ENCODE results near the gene SPATA13.

The SPATA13 gene

GRCh38 chr13:24232037-24232436, 71.5 kb downstream of the SPATA13 start:
- Histone ChIP-seq H3K9me3 (replicated peaks in 1 of 11) (no peaks in the 10 kb centered on the region), H3K4me3 (no peak overlapping the region), H4K20me1 (no peaks in the 10 kb centered on the region), H3K36me3 (no peaks in the 10 kb centered on the region), H3K4me2 (no peak overlapping the region), H3K9ac (no peak overlapping the region), H3K27ac (no peak overlapping the region), H3K27me3 (no peaks in the 10 kb centered on the region), H3K4me1 (peaks cover 0 to 6% (median 0%) of the 10 kb centered on the region in 10 experiments; a peak in 2 of 20 replicates)
- TF ChIP-seq Cebpa-rat (IDR thresholded peaks at IDR 0.05), result no peak

GRCh38 chr13:24232474-24232873, 72.0 kb downstream of the SPATA13 start:
- no peak overlapping the region for H3K4me3 ChIP-seq
- no peak overlapping the region for H3K9ac ChIP-seq
- H4K20me1 ChIP-seq, result no peaks in the 10 kb centered on the region
- H3K27ac ChIP-seq, result no peak overlapping the region
- H3K36me3 ChIP-seq, result no peaks in the 10 kb centered on the region
- no peak for TF ChIP-seq Cebpa-rat (IDR thresholded peaks at IDR 0.05)
- H3K4me2 ChIP-seq, result no peak overlapping the region
- peaks cover 0 to 6% (median 0%) of the 10 kb centered on the region in 10 experiments; a peak in 2 of 20 replicates for H3K4me1 ChIP-seq
- H3K27me3 ChIP-seq, result no peaks in the 10 kb centered on the region
- H3K9me3 ChIP-seq (replicated peaks in 1 of 11), result no peaks in the 10 kb centered on the region

- no peak overlapping the region for H3K27ac ChIP-seq
- no peak overlapping the region for H3K4me3 ChIP-seq
- H3K4me2 ChIP-seq, result no peak overlapping the region
- no peak overlapping the region for H3K9ac ChIP-seq
- H4K20me1 ChIP-seq, result no peaks in the 10 kb centered on the region
- no peaks in the 10 kb centered on the region for H3K9me3 ChIP-seq (replicated peaks in 1 of 11)
- H3K27me3 ChIP-seq, result no peaks in the 10 kb centered on the region
- no peak for TF ChIP-seq Cebpa-rat (IDR thresholded peaks at IDR 0.05)
- peaks cover 0 to 10% (median 1%) of the 10 kb centered on the region in 10 experiments; a peak in 8 of 20 replicates for H3K4me1 ChIP-seq
- no peaks in the 10 kb centered on the region for H3K36me3 ChIP-seq
Measured at GRCh38 chr13:24233351-24233901, 72.9 kb downstream of the SPATA13 start.

- no peaks in the 10 kb centered on the region for H3K36me3 ChIP-seq
- TF ChIP-seq Cebpa-rat (IDR thresholded peaks at IDR 0.05), result no peak
- H4K20me1 ChIP-seq, result no peaks in the 10 kb centered on the region
- H3K4me2 ChIP-seq, result no peak overlapping the region
- no peaks in the 10 kb centered on the region for H3K9me3 ChIP-seq (replicated peaks in 1 of 11)
- H3K27me3 ChIP-seq, result no peaks in the 10 kb centered on the region
- H3K9ac ChIP-seq, result no peak overlapping the region
- no peak overlapping the region for H3K27ac ChIP-seq
- H3K4me1 ChIP-seq, result peaks cover 0 to 14% (median 10%) of the 10 kb centered on the region in 10 experiments; a peak in 12 of 20 replicates
- no peak overlapping the region for H3K4me3 ChIP-seq
Measured at GRCh38 chr13:24234200-24234915, 73.8 kb downstream of the SPATA13 start.

- H4K20me1 ChIP-seq, result no peaks in the 10 kb centered on the region
- TF ChIP-seq Cebpa-rat (IDR thresholded peaks at IDR 0.05), result no peak
- no peaks in the 10 kb centered on the region for H3K36me3 ChIP-seq
- peaks cover 0 to 24% (median 12%) of the 10 kb centered on the region in 10 experiments; a peak in 12 of 20 replicates for H3K4me1 ChIP-seq
- H3K4me3 ChIP-seq, result no peak overlapping the region
- H3K9me3 ChIP-seq (replicated peaks in 1 of 11), result no peaks in the 10 kb centered on the region
- no peak overlapping the region for H3K4me2 ChIP-seq
- H3K9ac ChIP-seq, result no peak overlapping the region
- H3K27me3 ChIP-seq, result no peaks in the 10 kb centered on the region
- no peak overlapping the region for H3K27ac ChIP-seq
Measured at GRCh38 chr13:24237356-24237755, 76.8 kb downstream of the SPATA13 start.

GRCh38 chr13:24241336-24241735, 80.8 kb downstream of the SPATA13 start:
- Histone ChIP-seq H3K36me3 (no peaks in the 10 kb centered on the region), H4K20me1 (no peaks in the 10 kb centered on the region), H3K4me2 (no peak overlapping the region), H3K9me3 (replicated peaks in 1 of 11) (no peaks in the 10 kb centered on the region), H3K4me1 (peaks cover 0 to 44% (median 19%) of the 10 kb centered on the region in 10 experiments; a peak in 14 of 20 replicates), H3K27ac (no peak overlapping the region), H3K27me3 (no peaks in the 10 kb centered on the region), H3K4me3 (no peak overlapping the region), H3K9ac (no peak overlapping the region)
- no peak for TF ChIP-seq Cebpa-rat (IDR thresholded peaks at IDR 0.05)

- no peaks in the 10 kb centered on the region for H3K9me3 ChIP-seq (replicated peaks in 1 of 11)
- no peaks in the 10 kb centered on the region for H4K20me1 ChIP-seq
- no peak for TF ChIP-seq Cebpa-rat (IDR thresholded peaks at IDR 0.05)
- H3K9ac ChIP-seq, result no peak overlapping the region
- H3K27ac ChIP-seq, result no peak overlapping the region
- no peak overlapping the region for H3K4me3 ChIP-seq
- peaks cover 0 to 51% (median 25%) of the 10 kb centered on the region in 10 experiments; a peak in 16 of 20 replicates for H3K4me1 ChIP-seq
- H3K4me2 ChIP-seq, result no peak overlapping the region
- H3K27me3 ChIP-seq, result no peaks in the 10 kb centered on the region
- H3K36me3 ChIP-seq, result no peaks in the 10 kb centered on the region
Measured at GRCh38 chr13:24242100-24242499, 81.6 kb downstream of the SPATA13 start.

GRCh38 chr13:24243302-24243701, 82.8 kb downstream of the SPATA13 start:
- Histone ChIP-seq H3K36me3 (no peaks in the 10 kb centered on the region; a peak in 1 of 22 replicates), H3K4me2 (peak overlapping the region in 5 of 11 experiments; percentile 21 to 52 (median 52); a peak in 10 of 22 replicates), H3K27ac (peak overlapping the region in 5 of 11 experiments; percentile 3 to 33 (median 11); a peak in 3 of 22 replicates), H4K20me1 (no peaks in the 10 kb centered on the region), H3K9me3 (replicated peaks in 1 of 11) (no peaks in the 10 kb centered on the region), H3K27me3 (no peaks in the 10 kb centered on the region), H3K9ac (no peak overlapping the region), H3K4me3 (no peak overlapping the region), H3K4me1 (peaks cover 0 to 61% (median 32%) of the 10 kb centered on the region in 10 experiments; a peak in 16 of 20 replicates)
- TF ChIP-seq Cebpa-rat (IDR thresholded peaks at IDR 0.05), result peak in 2 of 11 experiments; percentile 25 to 26; a peak in 2 of 22 replicates

- Histone ChIP-seq H3K27me3 (no peaks in the 10 kb centered on the region), H3K36me3 (peaks cover 0 to 3% (median 0%) of the 10 kb centered on the region in 11 experiments; a peak in 1 of 22 replicates), H3K27ac (no peak overlapping the region), H4K20me1 (no peaks in the 10 kb centered on the region), H3K9me3 (replicated peaks in 1 of 11) (no peaks in the 10 kb centered on the region), H3K4me1 (peaks cover 0 to 60% (median 25%) of the 10 kb centered on the region in 10 experiments; a peak in 16 of 20 replicates), H3K4me3 (no peak overlapping the region), H3K9ac (no peak overlapping the region), H3K4me2 (no peak overlapping the region)
- TF ChIP-seq Cebpa-rat (IDR thresholded peaks at IDR 0.05), result no peak
Measured at GRCh38 chr13:24244802-24245201, 84.3 kb downstream of the SPATA13 start.
